GM21619 (cell line): ENCODE data around the gene MINDY4.

Source experiments
- ATAC-seq: cut with Tn5 transposase; IDR thresholded peaks from one replicate; pipeline ENCODE4 v1.9.1; 2021; ENCODE audit not compliant: unreplicated experiment

MINDY4 gene

GRCh38 chr7:30873656-30874055 is 102.4 kb downstream of the MINDY4 start:
- ATAC-seq: no peak

GRCh38 chr7:30874656-30875302 is 103.6 kb downstream of the MINDY4 start:
- no peak for ATAC-seq

GRCh38 chr7:30877015-30877769 is 106.0 kb downstream of the MINDY4 start:
- no peak for ATAC-seq

- no peak for ATAC-seq
Measured at GRCh38 chr7:30877993-30878392, 106.8 kb downstream of the MINDY4 start.

- no peak for ATAC-seq
Measured at GRCh38 chr7:30879139-30880124, 108.2 kb downstream of the MINDY4 start.

- ATAC-seq: no peak
Measured at GRCh38 chr7:30880125-30880720, 109.0 kb downstream of the MINDY4 start.

GRCh38 chr7:30880941-30881340 is 109.7 kb downstream of the MINDY4 start:
- no peak for ATAC-seq

- no peak for ATAC-seq
Measured at GRCh38 chr7:30881448-30881847, 110.2 kb downstream of the MINDY4 start.

- no peak for ATAC-seq
Measured at GRCh38 chr7:30884881-30885280, 113.7 kb downstream of the MINDY4 start.

GRCh38 chr7:30886608-30887011 is 115.4 kb downstream of the MINDY4 start:
- no peak for ATAC-seq

- no peak for ATAC-seq
Measured at GRCh38 chr7:30887464-30887872, 116.3 kb downstream of the MINDY4 start.

- ATAC-seq: no peak
Measured at GRCh38 chr7:30888747-30889146, 117.5 kb downstream of the MINDY4 start.

- ATAC-seq: no peak
Measured at GRCh38 chr7:30890226-30890625, 119.0 kb downstream of the MINDY4 start.

GRCh38 chr7:30893357-30893756 is 122.1 kb downstream of the MINDY4 start:
- no peak for ATAC-seq

GRCh38 chr7:30894009-30894408 is 122.8 kb downstream of the MINDY4 start:
- no peak for ATAC-seq

GRCh38 chr7:30894866-30895605 is 123.8 kb downstream of the MINDY4 start:
- no peak for ATAC-seq

GRCh38 chr7:30896036-30896435 is 124.8 kb downstream of the MINDY4 start:
- no peak for ATAC-seq

- no peak for ATAC-seq
Measured at GRCh38 chr7:30896783-30897637, 125.8 kb downstream of the MINDY4 start.

GRCh38 chr7:30897770-30898169 is 126.6 kb downstream of the MINDY4 start:
- no peak for ATAC-seq
